HepG2 (cell line): ENCODE data around the gene NUDT16. TPM values are rescaled to one million over a fixed set of nuclear protein-coding genes. Genes with fewer than 3 reads are reported as not detected.

Experiments
- ATAC-seq: fragments of 200-7000 bp; cut with Tn5 transposase; 3 replicates; pipeline ENCODE4 v1.9.1; 2020; ENCODE audit warnings: mild to moderate bottlenecking, moderate library complexity
- BruUV-seq: library from RNA; stranded (reverse); fragments of 400-500 nt; replicated peaks from 2 replicates; lab custom pipeline; 2021; lab: Mats Ljungman, UMichigan
- CTCF ChIA-PET: fragments of 300-600 bp; formaldehyde crosslinking; extraction: SDS; loops from one replicate; lab custom pipeline; 2021; ENCODE audit warnings: low total read pairs, inconsistent platforms, low intra/inter-chr PET ratio; lab: Yijun Ruan, JAX
- POLR2A ChIA-PET: fragments of 350-600 bp; sonication (Branson Sonifier 250); formaldehyde crosslinking; loops from one replicate; lab custom pipeline; 2020; ENCODE audit warnings: antibody characterized with exemption, inconsistent platforms; lab: Yijun Ruan, JAX
- DNase-seq: peaks from one replicate; pipeline ENCODE4 v3.0.0-alpha.2; 2015; ENCODE audit warnings: low spot score
- FAIRE-seq: peaks from 3 replicates; lab custom pipeline; 2011; peaks lifted over from hg19 to GRCh38; lab: Jason Lieb, UNC
- H2AFZ ChIP-seq: one replicate; pipeline ENCODE4 v1.6.1; 2011; ENCODE audit warnings: low read length, inconsistent platforms
- H3K27ac ChIP-seq: fragments of 300-600 bp; 3 replicates; pipeline ENCODE4 v1.8.0; 2011; ENCODE audit warnings: mixed run types, mild to moderate bottlenecking, mixed read lengths, low read length, inconsistent platforms; ENCODE audit not compliant: insufficient read depth; ENCODE audit errors: extremely low read length
- H3K27me3 ChIP-seq, 2 experiments: fragments of 200-600 bp in 1 of 2; 2 replicates in 1 of 2; 3 replicates in 1 of 2; pipeline versions ENCODE4 v1.6.0 to v1.8.0; 2011; ENCODE audit warnings: low read length in 2 of 2, mild to moderate bottlenecking in 2 of 2, moderate library complexity in 2 of 2, inconsistent platforms in 1 of 2; ENCODE audit not compliant: insufficient read depth in 2 of 2, control insufficient read depth in 1 of 2
- H3K36me3 ChIP-seq, 2 experiments: fragments of 200-600 bp in 1 of 2; replicated peaks in 1 of 2; 2 replicates in 1 of 2; 3 replicates in 1 of 2; pipeline versions ENCODE4 v1.5.1 to v1.8.0; 2011; ENCODE audit warnings: low read length in 2 of 2, inconsistent platforms in 1 of 2; ENCODE audit not compliant: insufficient read depth in 2 of 2, control insufficient read depth in 1 of 2
- H3K4me1 ChIP-seq: 2 replicates; pipeline ENCODE4 v1.5.1; 2012; ENCODE audit warnings: low read length, inconsistent platforms; ENCODE audit not compliant: insufficient read depth
- H3K4me2 ChIP-seq: 2 replicates; pipeline ENCODE4 v1.6.0; 2011; ENCODE audit warnings: low read depth, low read length, inconsistent platforms
- H3K4me3 ChIP-seq, 3 experiments: fragments of 200-600 bp in 1 of 3; sonication (generic), shearing (Covaris generic) in 1 of 3; replicated peaks in 1 of 3; 2 replicates each; pipeline ENCODE4 v1.5.1; 2011 to 2016; ENCODE audit warnings: low read length in 3 of 3, inconsistent platforms in 2 of 3, low read depth in 2 of 3, mild to moderate bottlenecking in 2 of 3, control low read depth in 1 of 3, mixed read lengths in 1 of 3; ENCODE audit not compliant: insufficient read depth in 1 of 3
- H3K79me2 ChIP-seq: one replicate; pipeline ENCODE4 v1.6.1; 2011; ENCODE audit warnings: low read length, inconsistent platforms; ENCODE audit not compliant: insufficient read depth
- H3K9ac ChIP-seq: 2 replicates; pipeline ENCODE4 v1.6.0; 2011; ENCODE audit warnings: mild to moderate bottlenecking, low read depth, low read length, inconsistent platforms; ENCODE audit not compliant: insufficient read depth
- H3K9me3 ChIP-seq: 2 replicates; pipeline ENCODE4 v1.5.1; 2012; ENCODE audit warnings: mild to moderate bottlenecking, low read length
- H4K20me1 ChIP-seq: 2 replicates; pipeline ENCODE4 v1.6.0; 2011; ENCODE audit warnings: inconsistent platforms, mild to moderate bottlenecking, low read length, moderate library complexity; ENCODE audit not compliant: insufficient read depth
- RBM39 ChIP-seq: fragments of 200-400 bp; formaldehyde crosslinking; IDR thresholded peaks from one replicate; pipeline ENCODE4 v1.6.1; 2018; ENCODE audit warnings: antibody characterized with exemption, mild to moderate bottlenecking, low read depth, low read length; ENCODE audit not compliant: poor library complexity, severe bottlenecking
- REST ChIP-seq, 2 experiments: IDR thresholded peaks; 2 replicates each; pipeline ENCODE4 v1.6.1; 2011 to 2012; ENCODE audit warnings: low read length in 2 of 2, borderline replicate concordance in 1 of 2, low read depth in 1 of 2, mild to moderate bottlenecking in 1 of 2, moderate library complexity in 1 of 2
- ZFY ChIP-seq: sonication (generic); formaldehyde crosslinking; IDR thresholded peaks from 2 replicates; pipeline ENCODE4 v1.4.0; 2020; ENCODE audit warnings: missing genetic modification reagents
- ZKSCAN1 ChIP-seq: fragments of 150-350 bp; IDR thresholded peaks from 2 replicates; pipeline ENCODE4 v1.6.1; 2014; ENCODE audit warnings: low read length
- whole genome bisulfite sequencing: methylation state at CpG from one replicate; pipeline ENCODE4 v1.1.6; 2017; ENCODE audit warnings: low lambda C conversion rate; 5-methylcytosine and 5-hydroxymethylcytosine counted together
- in situ Hi-C: cut with HindIII; loops from 2 replicates; pipeline ENCODE4 v1.10.0; 2017; ENCODE audit warnings: low pct_unique_long_range_greater_than_20kb; ENCODE audit not compliant: extremely low pct_ligation_motif_present
- intact Hi-C: fragments of 100-400 bp; cut with micrococcal nuclease; formaldehyde crosslinking; loops from one replicate; pipeline ENCODE4 v1.10.0; 2022; ENCODE audit not compliant: unreplicated experiment
- polyA plus RNA-seq, 8 experiments: library from polyadenylated mRNA; depleted of rRNA in 3 of 8; stranded (reverse) in 7 of 8; unstranded in 1 of 8; fragments of >200 nt; fragmentation: Illumina TruSeq in 4 of 8; extraction: Trizol in 4 of 8; gene quantifications; 2 replicates each; pipeline versions ENCODE4 v1.2.1 to v1.2.3, GENCODE V29; 2011 to 2016; ENCODE audit warnings: low read depth in 4 of 8, missing spikeins in 1 of 8, mixed read lengths in 1 of 8; ENCODE audit not compliant: insufficient read depth in 1 of 8
- total RNA-seq, 5 experiments: library from RNA; depleted of rRNA; stranded (reverse); fragments of >200 nt; fragmentation: Illumina TruSeq; extraction: Trizol; gene quantifications; 2 replicates each; pipeline ENCODE4 v1.2.3, GENCODE V29; 2016; ENCODE audit warnings: low read depth in 1 of 5
- TF ChIP-seq, protein P1 (sequence below): sonication (generic); formaldehyde crosslinking; IDR thresholded peaks from 2 replicates; pipeline ENCODE4 v1.4.0; 2020; ENCODE audit warnings: missing genetic modification reagents
- TF ChIP-seq, protein P2 (sequence below): sonication (generic); formaldehyde crosslinking; IDR thresholded peaks from 2 replicates; pipeline ENCODE4 v1.5.0; 2020; ENCODE audit warnings: missing genetic modification reagents, mild to moderate bottlenecking, borderline replicate concordance
- TF ChIP-seq, protein P3 (sequence below): sonication (generic); formaldehyde crosslinking; IDR thresholded peaks from 2 replicates; pipeline ENCODE4 v1.5.0; 2020; ENCODE audit warnings: missing genetic modification reagents

The NUDT16 gene
- total and polyA plus RNA-seq, 2 of the 13 experiments (the other 11 are each of a cell fraction or from before 2014, with no cell fraction given), result 5.4 to 14.8 TPM

- TF ChIP-seq, protein P1, sequence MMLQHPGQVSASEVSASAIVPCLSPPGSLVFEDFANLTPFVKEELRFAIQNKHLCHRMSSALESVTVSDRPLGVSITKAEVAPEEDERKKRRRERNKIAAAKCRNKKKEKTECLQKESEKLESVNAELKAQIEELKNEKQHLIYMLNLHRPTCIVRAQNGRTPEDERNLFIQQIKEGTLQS (CRISPR knock-in tag), result no peak
- no peak for TF ChIP-seq RBM39
- TF ChIP-seq, protein P2, sequence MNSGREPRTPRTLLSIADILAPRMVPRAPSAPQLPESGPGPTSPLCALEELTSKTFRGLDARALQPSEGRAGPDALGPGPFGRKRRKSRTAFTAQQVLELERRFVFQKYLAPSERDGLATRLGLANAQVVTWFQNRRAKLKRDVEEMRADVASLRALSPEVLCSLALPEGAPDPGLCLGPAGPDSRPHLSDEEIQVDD (CRISPR knock-in tag), result no peak
- no peak for TF ChIP-seq ZFY (CRISPR knock-in tag)
Measured at GRCh38 chr3:131432441-131432840, 50.9 kb downstream of the NUDT16 start (continued).

GRCh38 chr3:131435000-131435399, 53.4 kb downstream of the NUDT16 start:
- in situ Hi-C loops, result no loop called here
- no TSS peak for BruUV-seq

More at GRCh38 chr3:131435000-131435399, 53.4 kb downstream of the NUDT16 start:
- intact Hi-C loops, result no loop called here
- ATAC-seq (no peak), FAIRE-seq (no peak), DNase-seq (no peak)
- Histone ChIP-seq H3K36me3 (no peaks in the 10 kb centered on the region), H3K4me2 (no peak overlapping the region), H3K9ac (no peak overlapping the region), H4K20me1 (no peaks in the 10 kb centered on the region), H3K27ac (no peak overlapping the region), H3K4me3 (no peak overlapping the region), H3K9me3 (no peaks in the 10 kb centered on the region), H2AFZ (no peak overlapping the region), H3K27me3 (no peaks in the 10 kb centered on the region), H3K4me1 (no peaks in the 10 kb centered on the region), H3K79me2 (no peaks in the 10 kb centered on the region)
- ChIA-PET CTCF (no interaction called here), POLR2A (no interaction called here)
- WGBS, result 93% methylated on average over 1 of the region's 1 CpG
- no peak for TF ChIP-seq ZKSCAN1
- TF ChIP-seq REST (IDR thresholded peaks at IDR 0.05; ENCODE audit: borderline replicate concordance in 1 of 2, low read depth in 1 of 2, low read length in 2 of 2), result 0 out of 4 replicates have a peak, but pooled peaks of 1 of the 2 experiments have one; percentile 54
- TF ChIP-seq, protein P3, sequence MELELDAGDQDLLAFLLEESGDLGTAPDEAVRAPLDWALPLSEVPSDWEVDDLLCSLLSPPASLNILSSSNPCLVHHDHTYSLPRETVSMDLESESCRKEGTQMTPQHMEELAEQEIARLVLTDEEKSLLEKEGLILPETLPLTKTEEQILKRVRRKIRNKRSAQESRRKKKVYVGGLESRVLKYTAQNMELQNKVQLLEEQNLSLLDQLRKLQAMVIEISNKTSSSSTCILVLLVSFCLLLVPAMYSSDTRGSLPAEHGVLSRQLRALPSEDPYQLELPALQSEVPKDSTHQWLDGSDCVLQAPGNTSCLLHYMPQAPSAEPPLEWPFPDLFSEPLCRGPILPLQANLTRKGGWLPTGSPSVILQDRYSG (CRISPR knock-in tag), result no peak

Other genes with a start within 250 kb of the NUDT16 start
- 172 and 263 TPM in 2 replicates for gene MRPL3, start 121.2 kb downstream of the NUDT16 start, total RNA-seq (2016; rRNA removed; fragmentation: Illumina TruSeq; extraction: Trizol)
- gene MRPL3, start 121.2 kb downstream of the NUDT16 start, polyA plus RNA-seq (2011; rRNA removed), result 79.7 and 114 TPM in 2 replicates